GM12878 (cell line): ENCODE data around the gene SUSD1. TPM values are rescaled to one million over a fixed set of nuclear protein-coding genes. Genes with fewer than 3 reads are reported as not detected.

Source experiments
- ATAC-seq: fragments of 200-7000 bp; cut with Tn5 transposase; 3 replicates; pipeline ENCODE4 v1.9.1; 2020; ENCODE audit warnings: mild to moderate bottlenecking, moderate library complexity
- BruUV-seq: library from RNA; stranded (reverse); fragments of 400-500 nt; replicated peaks from 2 replicates; lab custom pipeline; 2021; lab: Mats Ljungman, UMichigan
- CTCF ChIA-PET: fragments of 300-600 bp; sonication (Branson Sonifier 250); formaldehyde crosslinking; extraction: SDS; loops from one replicate; lab custom pipeline; 2021; ENCODE audit warnings: inconsistent platforms; lab: Yijun Ruan, JAX
- POLR2A ChIA-PET: fragments of 350-600 bp; formaldehyde crosslinking; extraction: SDS; loops from one replicate; lab custom pipeline; 2021; ENCODE audit warnings: inconsistent platforms; lab: Charles Lee
- RAD21 ChIA-PET: fragments of 300-600 bp; sonication (Branson Sonifier 250); formaldehyde crosslinking; loops from one replicate; lab custom pipeline; 2023; ENCODE audit warnings: antibody characterized with exemption; ENCODE audit not compliant: unreplicated experiment; lab: Charles Lee
- SMC1A ChIA-PET: fragments of 300-600 bp; sonication (Branson Sonifier 250); formaldehyde crosslinking; loops from one replicate; lab custom pipeline; 2023; ENCODE audit not compliant: unreplicated experiment, uncharacterized antibody; lab: Charles Lee
- DNase-seq: peaks from one replicate; pipeline ENCODE4 v3.0.0-alpha.2; 2011; ENCODE audit warnings: low read depth, low spot score
- FAIRE-seq: peaks from 3 replicates; lab custom pipeline; 2011; peaks lifted over from hg19 to GRCh38; lab: Jason Lieb, UNC
- H2AFZ ChIP-seq: 2 replicates; pipeline ENCODE4 v1.6.0; 2011; ENCODE audit warnings: low read depth, low read length, control low read depth; ENCODE audit not compliant: control insufficient read depth
- H3K27ac ChIP-seq: 2 replicates; pipeline ENCODE4 v1.5.1; 2011; ENCODE audit warnings: control low read depth; ENCODE audit not compliant: control insufficient read depth, insufficient read depth
- H3K27me3 ChIP-seq, 2 experiments: replicated peaks in 1 of 2; 2 replicates each; pipeline versions ENCODE4 v1.6.0 to v1.6.1; 2011; ENCODE audit warnings: low read length in 1 of 2; ENCODE audit not compliant: control insufficient read depth in 2 of 2, insufficient read depth in 2 of 2
- H3K36me3 ChIP-seq, 2 experiments: 2 replicates each; pipeline ENCODE4 v1.5.1; 2011; ENCODE audit warnings: low read length in 1 of 2; ENCODE audit not compliant: control insufficient read depth in 2 of 2, insufficient read depth in 2 of 2
- H3K4me1 ChIP-seq: 2 replicates; pipeline ENCODE4 v1.6.1; 2011; ENCODE audit warnings: mild to moderate bottlenecking, low read length, moderate library complexity, mixed read lengths; ENCODE audit not compliant: control insufficient read depth, insufficient read depth
- H3K4me2 ChIP-seq: 2 replicates; pipeline ENCODE4 v1.6.0; 2011; ENCODE audit warnings: control low read depth; ENCODE audit not compliant: control insufficient read depth, insufficient read depth
- H3K4me3 ChIP-seq: fragments of 200-600 bp; sonication (generic); 2 replicates; pipeline ENCODE4 v1.5.1; 2016
- H3K79me2 ChIP-seq: 2 replicates; pipeline ENCODE4 v1.6.0; 2011; ENCODE audit warnings: low read length; ENCODE audit not compliant: control insufficient read depth, insufficient read depth
- H3K9ac ChIP-seq: 2 replicates; pipeline ENCODE4 v1.8.0; 2011; ENCODE audit warnings: low read length, control low read depth, mixed read lengths; ENCODE audit not compliant: control insufficient read depth, insufficient read depth
- H3K9me3 ChIP-seq: replicated peaks from 3 replicates; pipeline ENCODE4 v1.5.1; 2011; ENCODE audit warnings: mild to moderate bottlenecking, low read length; ENCODE audit not compliant: control insufficient read depth, insufficient read depth
- H4K20me1 ChIP-seq: 2 replicates; pipeline ENCODE4 v1.6.0; 2011; ENCODE audit not compliant: control insufficient read depth, insufficient read depth
- RELB ChIP-seq: fragments of 450-650 bp; IDR thresholded peaks from 2 replicates; pipeline ENCODE4 v1.6.1; 2017; ENCODE audit warnings: low read depth, mild to moderate bottlenecking, moderate library complexity
- SIX5 ChIP-seq: IDR thresholded peaks from 2 replicates; pipeline ENCODE4 v1.6.1; 2011; ENCODE audit warnings: mild to moderate bottlenecking, low read depth, low read length, moderate library complexity; ENCODE audit not compliant: severe bottlenecking
- USF1 ChIP-seq: IDR thresholded peaks from 2 replicates; pipeline ENCODE4 v1.6.1; 2011; ENCODE audit warnings: borderline replicate concordance, low read depth, mild to moderate bottlenecking, moderate library complexity, mixed read lengths, low read length; ENCODE audit not compliant: insufficient read depth; ENCODE audit errors: extremely low read length
- WGBS: methylation state at CpG from one replicate; pipeline ENCODE4 v1.1.6; 2016; ENCODE audit warnings: low lambda C conversion rate; ENCODE audit not compliant: insufficient replicate concordance, insufficient coverage; ENCODE audit errors: missing lambda C conversion rate; 5-methylcytosine and 5-hydroxymethylcytosine counted together
- in situ Hi-C: fragments of 300-500 bp; cut with MboI; formaldehyde crosslinking; loops from 9 replicates; pipeline ENCODE4 v1.14.3; 2018; ENCODE audit warnings: mixed read lengths
- intact Hi-C: fragments of 100-400 bp; cut with micrococcal nuclease; formaldehyde crosslinking; loops from one replicate; pipeline ENCODE4 v1.14.2; 2022; ENCODE audit not compliant: unreplicated experiment
- polyA plus RNA-seq, 11 experiments: library from polyadenylated mRNA; depleted of rRNA in 4 of 11; unstranded in 6 of 11; stranded (reverse) in 5 of 11; fragments of >200 nt; fragmentation: Nextera tagmentation in 4 of 11; fragmentation: Illumina TruSeq in 1 of 11; extraction: Ambion mirVana in 4 of 11; extraction: Trizol in 1 of 11; gene quantifications; 1 replicate in 1 of 11; 2 replicates in 10 of 11; pipeline versions ENCODE4 v1.2.1 to v1.2.3, GENCODE V29; 2011 to 2016; ENCODE audit warnings: inconsistent platforms in 2 of 11, missing spikeins in 2 of 11, low read depth in 1 of 11
- total RNA-seq, 4 experiments: library from RNA; depleted of rRNA in 3 of 4; stranded (reverse); fragments of >200 nt in 3 of 4; fragmentation: Illumina TruSeq in 1 of 4; extraction: Trizol in 1 of 4; gene quantifications; 2 replicates each; pipeline versions ENCODE4 v1.2.1 to v1.2.3, GENCODE V29; 2013 to 2021

The SUSD1 gene
- total and polyA plus RNA-seq, 10 of the 15 experiments (the other 5 are each of a cell fraction or from before 2014, with no cell fraction given): 6.7 to 20.8 (median 13.2) TPM

- CTCF ChIA-PET: interaction anchor here (1.9 kb wide), 1 partner anchor 11 kb away, joined by 5 read pairs; no protein-coding TSS in a partner anchor
- TF ChIP-seq RELB (no peak), USF1 (no peak), SIX5 (no peak)
- POLR2A ChIA-PET: interaction anchor here (0.5 to 1.6 kb wide), 4 partner anchors 15 to 33 kb away, joined by 3 to 5 read pairs (median 3); no protein-coding TSS in a partner anchor
Measured at GRCh38 chr9:112000743-112001142, 174.4 kb downstream of the SUSD1 start.

More at GRCh38 chr9:112000743-112001142, 174.4 kb downstream of the SUSD1 start:
- no TSS peak for BruUV-seq
- DNase-seq: no peak
- SMC1A ChIA-PET: interaction anchor here (0.7 to 8.8 kb wide), 3 partner anchors 9 to 14 kb away, joined by 3 to 69 read pairs (median 4); no protein-coding TSS in a partner anchor
- H4K20me1 ChIP-seq: no peaks in the 10 kb centered on the region
- no peak overlapping the region for H3K4me3 ChIP-seq
- no peak overlapping the region for H3K27ac ChIP-seq
- WGBS: 99% methylated on average over 3 of the region's 3 CpGs
- H2AFZ ChIP-seq: no peak overlapping the region
- no peaks in the 10 kb centered on the region for H3K9me3 ChIP-seq
- FAIRE-seq: no peak
- no peaks in the 10 kb centered on the region for H3K36me3 ChIP-seq
- no peaks in the 10 kb centered on the region for H3K27me3 ChIP-seq
- H3K4me2 ChIP-seq: no peak overlapping the region
- no peak for ATAC-seq
- peaks cover 20% of the 10 kb centered on the region for H3K4me1 ChIP-seq
- H3K79me2 ChIP-seq: no peaks in the 10 kb centered on the region
- RAD21 ChIA-PET: no interaction called here
- intact Hi-C loops (no loop called here), in situ Hi-C loops (loop anchor here (25.0 kb wide), 1 partner anchor 1863 kb away; no protein-coding TSS in a partner anchor)
- H3K9ac ChIP-seq: no peak overlapping the region
